ENCODE results near the gene DUSP10. TPM values are rescaled to one million over a fixed set of nuclear protein-coding genes. Genes with fewer than 3 reads are reported as not detected.

The DUSP10 gene
- total RNA-seq, 6 experiments from 2014 or later = 7.7 to 22.3 (median 16.3) TPM

DNA sequence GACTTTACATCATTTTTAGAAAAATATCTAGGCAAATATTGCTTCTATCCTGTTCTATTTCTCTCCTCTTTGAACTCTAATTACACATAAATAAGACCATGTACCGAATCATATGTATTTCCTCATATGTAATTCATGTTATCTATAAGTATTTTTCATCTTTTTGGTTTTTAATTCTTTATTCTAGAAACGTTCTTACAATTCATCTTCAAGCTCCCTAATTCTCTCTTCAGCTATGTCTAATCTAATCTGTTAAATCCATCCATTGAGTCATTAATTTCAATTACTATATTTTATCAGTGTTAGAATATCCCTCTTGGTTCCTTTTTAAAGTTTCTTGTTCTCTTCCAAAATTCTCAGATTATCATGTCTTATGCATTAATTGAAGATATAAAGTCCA, 61.8 kb downstream of the DUSP10 start:
- no peaks in the 10 kb centered on the region for H3K36me3 ChIP-seq
- H3K27ac ChIP-seq = no peak overlapping the region
- H3K27me3 ChIP-seq = no peaks in the 10 kb centered on the region
- intact Hi-C loops (cut with DNase I) = no loop called here
- no peaks in the 10 kb centered on the region for H3K4me1 ChIP-seq
- TF ChIP-seq POLR2A (IDR thresholded peaks at IDR 0.05) = no peak
- no peak for TF ChIP-seq CTCF (IDR thresholded peaks at IDR 0.05)
- ATAC-seq (no peak), DNase-seq (no peak)
- peaks cover 0 to 3% (median 0%) of the 10 kb centered on the region in 4 donors for H3K9me3 ChIP-seq
- H3K4me3 ChIP-seq = no peak overlapping the region
- WGBS (ENCODE audit: insufficient coverage, low coverage, low lambda C conversion rate, missing lambda C conversion rate) = 64% methylated on average over 2 of the region's 2 CpGs

- Histone ChIP-seq H3K27me3 (no peaks in the 10 kb centered on the region), H3K36me3 (no peaks in the 10 kb centered on the region), H3K4me3 (no peak overlapping the region), H3K27ac (no peak overlapping the region), H3K4me1 (no peaks in the 10 kb centered on the region), H3K9me3 (peaks cover 0 to 3% (median 0%) of the 10 kb centered on the region in 4 donors)
- intact Hi-C loops (cut with DNase I) = no loop called here
- no peak for DNase-seq
- 68% methylated on average over 1 of the region's 1 CpG for WGBS (ENCODE audit: insufficient coverage, low coverage, low lambda C conversion rate, missing lambda C conversion rate)
- peak in 1 of 4 donors; percentile 19 for ATAC-seq
- TF ChIP-seq POLR2A (IDR thresholded peaks at IDR 0.05) (no peak), CTCF (IDR thresholded peaks at IDR 0.05) (no peak)
Observed at GRCh38 chr1:221678014-221678413, 63.9 kb downstream of the DUSP10 start.

GRCh38 chr1:221675880-221676800, 65.7 kb downstream of the DUSP10 start:
- DNase-seq (peak in 1 of 3 donors; percentile 30), ATAC-seq (peak; percentile 18 to 94 (median 65))
- H3K9me3 ChIP-seq = peaks cover 0 to 3% (median 0%) of the 10 kb centered on the region in 4 donors
- no peak overlapping the region for H3K4me3 ChIP-seq
- intact Hi-C loops (cut with DNase I) = no loop called here
- no peaks in the 10 kb centered on the region for H3K27me3 ChIP-seq
- H3K36me3 ChIP-seq = no peaks in the 10 kb centered on the region
- TF ChIP-seq CTCF (IDR thresholded peaks at IDR 0.05) (no peak), POLR2A (IDR thresholded peaks at IDR 0.05) (no peak)
- no peaks in the 10 kb centered on the region for H3K4me1 ChIP-seq
- WGBS (ENCODE audit: insufficient coverage, low coverage, low lambda C conversion rate, missing lambda C conversion rate) = 39% methylated on average over 4 of the region's 5 CpGs
- H3K27ac ChIP-seq = no peak overlapping the region

GRCh38 chr1:221672965-221673364, 68.9 kb downstream of the DUSP10 start:
- intact Hi-C loops (cut with DNase I) = no loop called here
- H3K4me1 ChIP-seq = no peaks in the 10 kb centered on the region
- WGBS (ENCODE audit: insufficient coverage, low coverage, low lambda C conversion rate, missing lambda C conversion rate) = 75% methylated on average over 3 of the region's 3 CpGs
- H3K27me3 ChIP-seq = no peaks in the 10 kb centered on the region
- H3K27ac ChIP-seq = no peak overlapping the region
- H3K36me3 ChIP-seq = no peaks in the 10 kb centered on the region
- H3K9me3 ChIP-seq = no peaks in the 10 kb centered on the region
- no peak overlapping the region for H3K4me3 ChIP-seq
- TF ChIP-seq POLR2A (IDR thresholded peaks at IDR 0.05) (no peak), CTCF (IDR thresholded peaks at IDR 0.05) (no peak)
- ATAC-seq (no peak), DNase-seq (no peak)
